Measurements from ENCODE around the gene PCYOX1L. TPM values are rescaled to one million over a fixed set of nuclear protein-coding genes. Genes with fewer than 3 reads are reported as not detected.

The PCYOX1L gene
- total RNA-seq, 1 experiment from 2014 or later: 15.9 TPM

DNA sequence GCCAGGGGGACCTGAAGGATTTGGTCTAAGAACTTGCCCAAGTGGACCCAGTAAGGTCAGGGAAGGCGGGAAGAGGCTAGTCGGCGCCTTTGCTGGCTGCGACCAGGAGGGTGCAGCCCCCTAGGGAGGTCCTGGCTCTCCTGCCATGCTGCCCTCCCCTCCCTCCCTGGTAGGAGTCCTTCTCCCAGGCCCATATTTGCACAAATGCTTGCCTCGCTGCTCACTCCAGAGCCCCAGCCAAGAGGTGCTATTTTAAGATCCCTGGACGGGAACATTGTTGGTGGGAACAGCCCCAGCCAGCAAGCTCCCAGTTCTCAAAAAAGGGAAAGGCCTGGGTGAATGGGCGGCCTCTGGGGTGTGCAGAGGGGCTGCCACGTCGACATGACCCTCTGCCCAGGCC is 25.6 kb downstream of the PCYOX1L start (continued):
- TF ChIP-seq, protein P1, sequence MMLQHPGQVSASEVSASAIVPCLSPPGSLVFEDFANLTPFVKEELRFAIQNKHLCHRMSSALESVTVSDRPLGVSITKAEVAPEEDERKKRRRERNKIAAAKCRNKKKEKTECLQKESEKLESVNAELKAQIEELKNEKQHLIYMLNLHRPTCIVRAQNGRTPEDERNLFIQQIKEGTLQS (IDR thresholded peaks at IDR 0.05): no peak
- TF ChIP-seq ELF1 (IDR thresholded peaks at IDR 0.05; ENCODE audit: borderline replicate concordance, low read depth) (no peak), TCF7L2 (IDR thresholded peaks at IDR 0.05; ENCODE audit: borderline replicate concordance, extremely low read depth, insufficient read depth, insufficient read length) (no peak)

DNA sequence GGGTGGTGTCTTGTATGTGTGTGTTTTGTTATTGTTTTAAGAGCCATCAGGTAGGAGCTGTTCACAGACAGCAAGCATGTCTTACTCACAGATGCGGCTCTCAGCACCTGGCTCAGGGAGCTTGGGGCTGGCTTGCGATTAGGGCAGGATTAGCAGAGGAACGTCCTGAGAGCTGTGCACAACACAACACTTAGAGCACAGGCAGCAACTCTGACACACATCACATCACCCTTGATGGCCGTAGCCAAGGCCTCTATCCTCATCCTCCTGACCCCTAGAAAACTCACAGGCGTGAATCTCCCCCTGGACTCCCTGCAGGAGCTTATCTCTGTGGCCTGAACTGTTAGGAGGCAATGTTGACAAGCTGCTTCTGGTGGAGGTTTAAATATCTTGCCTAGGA is 28.3 kb downstream of the PCYOX1L start:
- intact Hi-C loops (cut with micrococcal nuclease): no loop called here
- Histone ChIP-seq H3K79me2 (ENCODE audit: insufficient read depth, low read length) (no peaks in the 10 kb centered on the region), H3K9me3 (ENCODE audit: control insufficient read depth in 1 of 2, insufficient read depth in 1 of 2, low read depth in 1 of 2, low read length in 2 of 2) (no peaks in the 10 kb centered on the region), H3K4me3 (replicated peaks in 1 of 2; ENCODE audit: low read depth in 1 of 2, low read length in 2 of 2) (no peak overlapping the region), H3K9me2 (ENCODE audit: insufficient read depth) (no peaks in the 10 kb centered on the region), H3K36me3 (ENCODE audit: control insufficient read depth in 1 of 2, insufficient read depth in 2 of 2, low read length in 2 of 2) (no peaks in the 10 kb centered on the region), H2AFZ (ENCODE audit: low read depth, low read length, poor library complexity, severe bottlenecking) (no peak overlapping the region), H4K20me1 (ENCODE audit: insufficient read depth) (no peaks in the 10 kb centered on the region), H3K4me1 (ENCODE audit: control insufficient read depth in 1 of 2, insufficient read depth in 2 of 2, low read length in 2 of 2) (peaks cover 0 to 6% of the 10 kb centered on the region in 2 experiments; a peak in 2 of 4 replicates), H3K27me3 (ENCODE audit: insufficient read depth, low read length) (no peaks in the 10 kb centered on the region), H3K9ac (ENCODE audit: low read length) (no peak overlapping the region), H3K27ac (ENCODE audit: low read depth, low read length) (no peak overlapping the region), H3K4me2 (ENCODE audit: low read length) (no peak overlapping the region)
- DNase-seq (ENCODE audit: low read depth, low spot score): no peak
- TF ChIP-seq, protein P2, sequence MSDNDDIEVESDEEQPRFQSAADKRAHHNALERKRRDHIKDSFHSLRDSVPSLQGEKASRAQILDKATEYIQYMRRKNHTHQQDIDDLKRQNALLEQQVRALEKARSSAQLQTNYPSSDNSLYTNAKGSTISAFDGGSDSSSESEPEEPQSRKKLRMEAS (IDR thresholded peaks at IDR 0.05): no peak
- TF ChIP-seq CEBPB (IDR thresholded peaks at IDR 0.05; ENCODE audit: low read depth) (no peak), CBX3 (IDR thresholded peaks at IDR 0.05; ENCODE audit: low read depth) (no peak), ZFX (IDR thresholded peaks at IDR 0.05) (no peak), POLR2AphosphoS5 (IDR thresholded peaks at IDR 0.05; ENCODE audit: low read depth, low read length) (no peak), ELF1 (IDR thresholded peaks at IDR 0.05; ENCODE audit: borderline replicate concordance, low read depth) (no peak), EZH2 (IDR thresholded peaks at IDR 0.05) (no peak), JUND (IDR thresholded peaks at IDR 0.05) (no peak), RAD21 (IDR thresholded peaks at IDR 0.05; ENCODE audit: low read depth) (no peak), YY1 (IDR thresholded peaks at IDR 0.05; ENCODE audit: extremely low read depth, insufficient replicate concordance, low read depth, low read length) (no peak), ZNF274 (IDR thresholded peaks at IDR 0.05; ENCODE audit: low read depth, low read length) (no peak), EZH2phosphoT487 (IDR thresholded peaks at IDR 0.05; ENCODE audit: borderline replicate concordance) (no peak), SIN3A (IDR thresholded peaks at IDR 0.05; ENCODE audit: low read depth) (no peak)
- TF ChIP-seq, protein P1 (IDR thresholded peaks at IDR 0.05): no peak
- TF ChIP-seq, protein P3, sequence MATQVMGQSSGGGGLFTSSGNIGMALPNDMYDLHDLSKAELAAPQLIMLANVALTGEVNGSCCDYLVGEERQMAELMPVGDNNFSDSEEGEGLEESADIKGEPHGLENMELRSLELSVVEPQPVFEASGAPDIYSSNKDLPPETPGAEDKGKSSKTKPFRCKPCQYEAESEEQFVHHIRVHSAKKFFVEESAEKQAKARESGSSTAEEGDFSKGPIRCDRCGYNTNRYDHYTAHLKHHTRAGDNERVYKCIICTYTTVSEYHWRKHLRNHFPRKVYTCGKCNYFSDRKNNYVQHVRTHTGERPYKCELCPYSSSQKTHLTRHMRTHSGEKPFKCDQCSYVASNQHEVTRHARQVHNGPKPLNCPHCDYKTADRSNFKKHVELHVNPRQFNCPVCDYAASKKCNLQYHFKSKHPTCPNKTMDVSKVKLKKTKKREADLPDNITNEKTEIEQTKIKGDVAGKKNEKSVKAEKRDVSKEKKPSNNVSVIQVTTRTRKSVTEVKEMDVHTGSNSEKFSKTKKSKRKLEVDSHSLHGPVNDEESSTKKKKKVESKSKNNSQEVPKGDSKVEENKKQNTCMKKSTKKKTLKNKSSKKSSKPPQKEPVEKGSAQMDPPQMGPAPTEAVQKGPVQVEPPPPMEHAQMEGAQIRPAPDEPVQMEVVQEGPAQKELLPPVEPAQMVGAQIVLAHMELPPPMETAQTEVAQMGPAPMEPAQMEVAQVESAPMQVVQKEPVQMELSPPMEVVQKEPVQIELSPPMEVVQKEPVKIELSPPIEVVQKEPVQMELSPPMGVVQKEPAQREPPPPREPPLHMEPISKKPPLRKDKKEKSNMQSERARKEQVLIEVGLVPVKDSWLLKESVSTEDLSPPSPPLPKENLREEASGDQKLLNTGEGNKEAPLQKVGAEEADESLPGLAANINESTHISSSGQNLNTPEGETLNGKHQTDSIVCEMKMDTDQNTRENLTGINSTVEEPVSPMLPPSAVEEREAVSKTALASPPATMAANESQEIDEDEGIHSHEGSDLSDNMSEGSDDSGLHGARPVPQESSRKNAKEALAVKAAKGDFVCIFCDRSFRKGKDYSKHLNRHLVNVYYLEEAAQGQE (IDR thresholded peaks at IDR 0.05; ENCODE audit: low read depth): no peak
- BruUV-seq (replicated peaks): no TSS peak
- ChIA-PET CTCF (interaction anchor here (0.8 to 1.3 kb wide), 5 partner anchors 15 to 232 kb away, joined by 3 to 5 read pairs (median 3); no protein-coding TSS in a partner anchor), RAD21 (ENCODE audit: low non-redundant PET in 1 of 2, low total read pairs in 2 of 2, uncharacterized antibody in 2 of 2, unreplicated experiment in 2 of 2) (no interaction called here), POLR2A (no interaction called here)
- no peak for ATAC-seq
